Neural cell (in vitro differentiated cells): ENCODE data around the gene MALAT1. TPM values are rescaled to one million over a fixed set of nuclear protein-coding genes. Genes with fewer than 3 reads are reported as not detected.

Experiments
- H2AFZ ChIP-seq: fragments of 200-600, 300-800 bp; sonication (generic), shearing (Covaris generic); 2 replicates; pipeline ENCODE4 v1.6.0; 2014; ENCODE audit warnings: low read depth, mild to moderate bottlenecking, antibody characterized with exemption, low read length, moderate library complexity
- H3F3A ChIP-seq: fragments of 200-600 bp; shearing (Covaris generic); 2 replicates; pipeline ENCODE4 v1.6.1; 2016; ENCODE audit warnings: mild to moderate bottlenecking, moderate library complexity, mixed read lengths, antibody characterized with exemption, low read length; ENCODE audit not compliant: insufficient read depth, poor library complexity, severe bottlenecking
- H3K27ac ChIP-seq: fragments of 200-600, 300-800 bp; sonication (generic), shearing (Covaris generic); 2 replicates; pipeline ENCODE4 v1.5.1; 2014; ENCODE audit warnings: mild to moderate bottlenecking, low read length, moderate library complexity
- H3K27me3 ChIP-seq: fragments of 300-800, 200-600 bp; sonication (generic), shearing (Covaris generic); 2 replicates; pipeline ENCODE4 v1.6.0; 2014; ENCODE audit warnings: mild to moderate bottlenecking, low read depth, low read length, moderate library complexity; ENCODE audit not compliant: insufficient read depth
- H3K36me3 ChIP-seq: fragments of 300-800, 200-600 bp; sonication (generic), shearing (Covaris generic); 2 replicates; pipeline ENCODE4 v1.5.1; 2014; ENCODE audit warnings: mild to moderate bottlenecking, antibody characterized with exemption, low read length, moderate library complexity; ENCODE audit not compliant: insufficient read depth
- H3K4me2 ChIP-seq: fragments of 300-800, 200-600 bp; sonication (generic), shearing (Covaris generic); 2 replicates; pipeline ENCODE4 v1.6.0; 2014; ENCODE audit warnings: mild to moderate bottlenecking, low read length
- H3K4me3 ChIP-seq: fragments of 300-800, 200-600 bp; sonication (generic), shearing (Covaris generic); 2 replicates; pipeline ENCODE4 v1.5.1; 2014; ENCODE audit warnings: mild to moderate bottlenecking, low read length, moderate library complexity
- H3K79me2 ChIP-seq: fragments of 200-600 bp; shearing (Covaris generic); replicated peaks from 2 replicates; pipeline ENCODE4 v1.6.0; 2014; ENCODE audit warnings: mild to moderate bottlenecking, low read length, moderate library complexity; ENCODE audit not compliant: insufficient read depth
- H3K9ac ChIP-seq: fragments of 300-800, 200-600 bp; sonication (generic), shearing (Covaris generic); 2 replicates; pipeline ENCODE4 v1.6.1; 2016; ENCODE audit warnings: mild to moderate bottlenecking, low read length, mixed read lengths
- H3K9me2 ChIP-seq: fragments of 200-600 bp; shearing (Covaris generic); 2 replicates; pipeline ENCODE4 v1.6.1; 2016; ENCODE audit warnings: mild to moderate bottlenecking, low read length, mixed read lengths; ENCODE audit not compliant: insufficient read depth
- H3K9me3 ChIP-seq: fragments of 200-600, 300-800 bp; sonication (generic), shearing (Covaris generic); 2 replicates; pipeline ENCODE4 v1.6.1; 2016; ENCODE audit warnings: mild to moderate bottlenecking, mixed run types, low read length, moderate library complexity, mixed read lengths
- H4K20me1 ChIP-seq: fragments of 200-600 bp; shearing (Covaris generic); 2 replicates; pipeline ENCODE4 v1.6.1; 2016; ENCODE audit warnings: mild to moderate bottlenecking, mixed run types; ENCODE audit not compliant: insufficient read depth
- EP300 ChIP-seq: fragments of 450-650 bp; conservative IDR thresholded peaks from 2 replicates; pipeline ENCODE4 v1.6.1; 2014; ENCODE audit warnings: antibody characterized with exemption, mild to moderate bottlenecking, moderate library complexity; ENCODE audit not compliant: poor library complexity, severe bottlenecking
- EZH2 ChIP-seq: fragments of 200-600, 300-800 bp; shearing (Covaris generic), sonication (generic); IDR thresholded peaks from 2 replicates; pipeline ENCODE4 v1.6.1; 2014; ENCODE audit warnings: antibody characterized with exemption, low read length, borderline replicate concordance, mild to moderate bottlenecking; ENCODE audit not compliant: insufficient read depth, poor library complexity, severe bottlenecking
- MXI1 ChIP-seq: fragments of 450-650 bp; conservative IDR thresholded peaks from 2 replicates; pipeline ENCODE4 v1.6.1; 2014; ENCODE audit warnings: antibody characterized with exemption, mild to moderate bottlenecking; ENCODE audit not compliant: poor library complexity, severe bottlenecking
- POLR2AphosphoS5 ChIP-seq: IDR thresholded peaks from 2 replicates; pipeline ENCODE4 v1.6.1; 2012
- RAD21 ChIP-seq: fragments of 450-650 bp; conservative IDR thresholded peaks from 2 replicates; pipeline ENCODE4 v1.6.1; 2014; ENCODE audit warnings: antibody characterized with exemption, mild to moderate bottlenecking, moderate library complexity
- SMC3 ChIP-seq: fragments of 450-650 bp; conservative IDR thresholded peaks from 2 replicates; pipeline ENCODE4 v1.6.1; 2014; ENCODE audit warnings: antibody characterized with exemption, mild to moderate bottlenecking, moderate library complexity; ENCODE audit not compliant: poor library complexity
- TAF1 ChIP-seq: IDR thresholded peaks from 2 replicates; pipeline ENCODE4 v1.6.1; 2012; ENCODE audit warnings: low read depth
- polyA plus RNA-seq: library from polyadenylated mRNA; depleted of rRNA; stranded (reverse); fragments of >200 nt; gene quantifications from 2 replicates; pipeline ENCODE4 v1.2.3, GENCODE V29; 2014
- TF ChIP-seq, protein P1 (sequence below): IDR thresholded peaks from 2 replicates; pipeline ENCODE4 v1.6.1; 2012; ENCODE audit warnings: borderline replicate concordance
- TF ChIP-seq, protein P2 (sequence below): fragments of 450-650 bp; IDR thresholded peaks from 2 replicates; pipeline ENCODE4 v1.5.1; 2014; ENCODE audit warnings: antibody characterized with exemption, mild to moderate bottlenecking, moderate library complexity; ENCODE audit not compliant: poor library complexity, severe bottlenecking

MALAT1 gene
- polyA plus RNA-seq, 1 donor from 2014 or later, result 1,383 TPM

DNA sequence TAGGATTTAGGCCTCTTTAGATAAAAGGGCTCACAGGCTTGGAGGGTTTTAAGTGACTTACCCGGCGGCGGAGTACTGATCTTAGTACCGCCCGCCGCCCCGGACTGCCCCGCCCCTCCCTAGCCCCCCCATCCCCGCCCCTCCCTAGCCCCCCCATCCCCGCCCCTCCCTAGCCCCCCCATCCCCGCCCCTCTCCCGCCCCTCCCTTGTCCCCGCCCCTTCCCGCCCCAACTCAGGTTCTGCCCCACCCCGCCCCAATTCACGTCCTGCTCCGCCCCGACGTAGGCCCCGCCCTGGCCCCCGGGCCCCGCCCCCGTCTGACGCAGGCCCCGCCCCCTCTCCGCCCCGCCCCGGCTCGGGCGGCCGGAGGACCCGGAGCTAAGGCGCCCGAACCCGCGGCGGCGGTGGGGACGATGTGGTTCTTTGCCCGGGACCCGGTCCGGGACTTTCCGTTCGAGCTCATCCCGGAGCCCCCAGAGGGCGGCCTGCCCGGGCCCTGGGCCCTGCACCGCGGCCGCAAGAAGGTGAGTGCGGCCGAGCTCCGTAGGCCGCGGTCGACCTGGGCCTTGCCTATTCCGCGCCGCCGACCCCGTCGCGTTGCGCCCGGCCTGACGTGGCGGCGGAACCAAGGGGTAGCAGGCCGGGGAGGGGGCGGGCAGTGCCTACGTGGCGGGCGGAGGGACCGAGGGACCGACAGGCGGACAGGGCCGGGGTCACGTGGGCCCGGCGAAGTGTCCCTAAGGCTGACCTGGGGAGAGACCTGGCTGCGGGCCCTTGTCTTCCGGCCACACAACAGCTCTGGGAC is 26.1 kb downstream of the MALAT1 start, which contains the start of gene SCYL1:
Gene SCYL1 (plus strand): TSS at position 343 of the 805 bp plus-strand sequence. CDS start 71 bp downstream, at position 414.
- H3K27me3 ChIP-seq, result no peaks in the 10 kb centered on the region
- peak within 1 kb of the TSS; percentile 86 for H3K9ac ChIP-seq
- no peaks in the 10 kb centered on the region for H3K9me3 ChIP-seq
- TF ChIP-seq EZH2 (no peak), MXI1 (peak; percentile 65), POLR2AphosphoS5 (peak; percentile 70), EP300 (no peak), TAF1 (peak; percentile 35), SMC3 (no peak), RAD21 (no peak)
- TF ChIP-seq, protein P1, sequence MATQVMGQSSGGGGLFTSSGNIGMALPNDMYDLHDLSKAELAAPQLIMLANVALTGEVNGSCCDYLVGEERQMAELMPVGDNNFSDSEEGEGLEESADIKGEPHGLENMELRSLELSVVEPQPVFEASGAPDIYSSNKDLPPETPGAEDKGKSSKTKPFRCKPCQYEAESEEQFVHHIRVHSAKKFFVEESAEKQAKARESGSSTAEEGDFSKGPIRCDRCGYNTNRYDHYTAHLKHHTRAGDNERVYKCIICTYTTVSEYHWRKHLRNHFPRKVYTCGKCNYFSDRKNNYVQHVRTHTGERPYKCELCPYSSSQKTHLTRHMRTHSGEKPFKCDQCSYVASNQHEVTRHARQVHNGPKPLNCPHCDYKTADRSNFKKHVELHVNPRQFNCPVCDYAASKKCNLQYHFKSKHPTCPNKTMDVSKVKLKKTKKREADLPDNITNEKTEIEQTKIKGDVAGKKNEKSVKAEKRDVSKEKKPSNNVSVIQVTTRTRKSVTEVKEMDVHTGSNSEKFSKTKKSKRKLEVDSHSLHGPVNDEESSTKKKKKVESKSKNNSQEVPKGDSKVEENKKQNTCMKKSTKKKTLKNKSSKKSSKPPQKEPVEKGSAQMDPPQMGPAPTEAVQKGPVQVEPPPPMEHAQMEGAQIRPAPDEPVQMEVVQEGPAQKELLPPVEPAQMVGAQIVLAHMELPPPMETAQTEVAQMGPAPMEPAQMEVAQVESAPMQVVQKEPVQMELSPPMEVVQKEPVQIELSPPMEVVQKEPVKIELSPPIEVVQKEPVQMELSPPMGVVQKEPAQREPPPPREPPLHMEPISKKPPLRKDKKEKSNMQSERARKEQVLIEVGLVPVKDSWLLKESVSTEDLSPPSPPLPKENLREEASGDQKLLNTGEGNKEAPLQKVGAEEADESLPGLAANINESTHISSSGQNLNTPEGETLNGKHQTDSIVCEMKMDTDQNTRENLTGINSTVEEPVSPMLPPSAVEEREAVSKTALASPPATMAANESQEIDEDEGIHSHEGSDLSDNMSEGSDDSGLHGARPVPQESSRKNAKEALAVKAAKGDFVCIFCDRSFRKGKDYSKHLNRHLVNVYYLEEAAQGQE, result peak; percentile 22
- TF ChIP-seq, protein P2, sequence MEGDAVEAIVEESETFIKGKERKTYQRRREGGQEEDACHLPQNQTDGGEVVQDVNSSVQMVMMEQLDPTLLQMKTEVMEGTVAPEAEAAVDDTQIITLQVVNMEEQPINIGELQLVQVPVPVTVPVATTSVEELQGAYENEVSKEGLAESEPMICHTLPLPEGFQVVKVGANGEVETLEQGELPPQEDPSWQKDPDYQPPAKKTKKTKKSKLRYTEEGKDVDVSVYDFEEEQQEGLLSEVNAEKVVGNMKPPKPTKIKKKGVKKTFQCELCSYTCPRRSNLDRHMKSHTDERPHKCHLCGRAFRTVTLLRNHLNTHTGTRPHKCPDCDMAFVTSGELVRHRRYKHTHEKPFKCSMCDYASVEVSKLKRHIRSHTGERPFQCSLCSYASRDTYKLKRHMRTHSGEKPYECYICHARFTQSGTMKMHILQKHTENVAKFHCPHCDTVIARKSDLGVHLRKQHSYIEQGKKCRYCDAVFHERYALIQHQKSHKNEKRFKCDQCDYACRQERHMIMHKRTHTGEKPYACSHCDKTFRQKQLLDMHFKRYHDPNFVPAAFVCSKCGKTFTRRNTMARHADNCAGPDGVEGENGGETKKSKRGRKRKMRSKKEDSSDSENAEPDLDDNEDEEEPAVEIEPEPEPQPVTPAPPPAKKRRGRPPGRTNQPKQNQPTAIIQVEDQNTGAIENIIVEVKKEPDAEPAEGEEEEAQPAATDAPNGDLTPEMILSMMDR, result no peak
- no peaks in the 10 kb centered on the region for H4K20me1 ChIP-seq
- H3K4me3 ChIP-seq, result peak within 1 kb of the TSS; percentile 97
- H3K4me2 ChIP-seq, result peak within 1 kb of the TSS; percentile 81
- H3K27ac ChIP-seq, result peak within 1 kb of the TSS; percentile 20
- no peaks in the 10 kb centered on the region for H3K9me2 ChIP-seq
- H3K36me3 ChIP-seq, result peaks cover 7% of the 10 kb centered on the region
- H2AFZ ChIP-seq, result peak within 1 kb of the TSS; percentile 54
- H3K79me2 ChIP-seq, result peaks cover 10% of the 10 kb centered on the region
- no peaks in the 10 kb centered on the region for H3F3A ChIP-seq

DNA sequence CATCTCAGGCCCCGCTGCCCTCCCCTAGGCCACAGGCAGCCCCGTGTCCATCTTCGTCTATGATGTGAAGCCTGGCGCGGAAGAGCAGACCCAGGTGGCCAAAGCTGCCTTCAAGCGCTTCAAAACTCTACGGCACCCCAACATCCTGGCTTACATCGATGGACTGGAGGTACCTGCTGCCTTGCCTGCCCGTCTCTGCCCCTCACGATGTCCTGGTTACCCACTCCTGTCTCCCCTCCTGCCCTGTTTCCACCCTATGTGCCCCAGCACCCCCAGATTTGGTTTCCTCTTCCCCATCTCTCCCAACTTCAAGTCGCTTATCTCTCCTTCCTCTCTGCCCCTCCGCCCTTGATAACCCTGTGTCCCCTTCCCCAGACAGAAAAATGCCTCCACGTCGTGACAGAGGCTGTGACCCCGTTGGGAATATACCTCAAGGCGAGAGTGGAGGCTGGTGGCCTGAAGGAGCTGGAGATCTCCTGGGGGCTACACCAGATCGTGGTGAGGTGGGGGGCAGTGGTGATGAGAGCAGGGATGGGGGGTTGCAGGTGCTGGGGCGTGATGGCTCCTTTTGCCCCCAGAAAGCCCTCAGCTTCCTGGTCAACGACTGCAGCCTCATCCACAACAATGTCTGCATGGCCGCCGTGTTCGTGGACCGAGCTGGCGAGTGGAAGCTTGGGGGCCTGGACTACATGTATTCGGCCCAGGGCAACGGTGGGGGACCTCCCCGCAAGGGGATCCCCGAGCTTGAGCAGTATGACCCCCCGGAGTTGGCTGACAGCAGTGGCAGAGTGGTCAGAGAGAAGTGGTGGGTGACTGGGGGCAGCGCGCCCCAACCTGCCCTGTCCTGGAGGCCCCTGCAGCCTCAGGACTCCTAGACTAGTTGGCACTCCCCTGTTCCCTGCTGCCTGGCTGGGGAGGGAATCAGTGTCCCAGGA is 27.0 kb downstream of the MALAT1 start:
- H3K27ac ChIP-seq, result peak overlapping the region; percentile 20
- H3F3A ChIP-seq, result no peaks in the 10 kb centered on the region
- no peaks in the 10 kb centered on the region for H3K9me2 ChIP-seq
- H3K4me3 ChIP-seq, result peak overlapping the region; percentile 97
- peak overlapping the region; percentile 86 for H3K9ac ChIP-seq
- no peak for TF ChIP-seq SMC3
- TF ChIP-seq, protein P2, result no peak
- TF ChIP-seq MXI1, result no peak
- no peak for TF ChIP-seq EZH2
- TF ChIP-seq, protein P1, result no peak
- no peak for TF ChIP-seq RAD21
- TF ChIP-seq EP300, result no peak
- no peak for TF ChIP-seq POLR2AphosphoS5
- no peak for TF ChIP-seq TAF1
- H3K9me3 ChIP-seq, result no peaks in the 10 kb centered on the region
- peaks cover 7% of the 10 kb centered on the region for H3K36me3 ChIP-seq
- no peaks in the 10 kb centered on the region for H3K27me3 ChIP-seq
- peaks cover 10% of the 10 kb centered on the region for H3K79me2 ChIP-seq
- no peaks in the 10 kb centered on the region for H4K20me1 ChIP-seq
- peak overlapping the region; percentile 54 for H2AFZ ChIP-seq
- peak overlapping the region; percentile 81 for H3K4me2 ChIP-seq
